HCT116 (cell line): Measurements from ENCODE around the gene KLK6. TPM values are rescaled to one million over a fixed set of nuclear protein-coding genes. Genes with fewer than 3 reads are reported as not detected.
A peak's percentile ranks its signal among the peaks of the same experiment; 100 is the strongest.

Experiments used
- ATAC-seq: fragments of 200-7000 bp; cut with Tn5 transposase; 2 replicates; pipeline ENCODE4 v1.9.1; 2020; ENCODE audit warnings: mild to moderate bottlenecking, moderate library complexity
- BruUV-seq: library from RNA; stranded (reverse); fragments of 400-500 nt; replicated peaks from 2 replicates; lab custom pipeline; 2021; lab: Mats Ljungman, UMichigan
- CTCF ChIA-PET: fragments of 300-600 bp; sonication (Branson Sonifier 250); formaldehyde crosslinking; loops from one replicate; lab custom pipeline; 2021; ENCODE audit warnings: antibody characterized with exemption; lab: Charles Lee
- POLR2A ChIA-PET: fragments of 300-600, 350-600 bp; sonication (Branson Sonifier 250); formaldehyde crosslinking; loops from one replicate; lab custom pipeline; 2021; ENCODE audit warnings: antibody characterized with exemption; lab: Charles Lee
- RAD21 ChIA-PET, 2 experiments: fragments of 300-600 bp; sonication (Branson Sonifier 250); formaldehyde crosslinking; loops; one replicate each; lab custom pipeline; 2023; ENCODE audit warnings: low total read pairs in 2 of 2; ENCODE audit not compliant: uncharacterized antibody in 2 of 2, unreplicated experiment in 2 of 2, low non-redundant PET in 1 of 2; lab: Charles Lee
- DNase-seq: peaks from one replicate; pipeline ENCODE4 v3.0.0-alpha.2; 2010; ENCODE audit warnings: low read depth, low spot score
- H2AFZ ChIP-seq: fragments of 200-600 bp; shearing (Covaris generic), sonication (generic); 2 replicates; pipeline ENCODE4 v1.6.1; 2017; ENCODE audit warnings: low read depth, mixed run types, mixed read lengths, antibody characterized with exemption, low read length; ENCODE audit not compliant: poor library complexity, severe bottlenecking
- H3K27ac ChIP-seq: 2 replicates; pipeline ENCODE4 v1.5.1; 2012; ENCODE audit warnings: low read depth, low read length
- H3K27me3 ChIP-seq: fragments of 200-600 bp; sonication (generic); 2 replicates; pipeline ENCODE4 v1.6.1; 2016; ENCODE audit warnings: mixed run types, low read length, mixed read lengths; ENCODE audit not compliant: insufficient read depth
- H3K36me3 ChIP-seq, 2 experiments: fragments of 200-500 bp in 1 of 2; fragments of 200-600 bp in 1 of 2; sonication (Bioruptor generic) in 1 of 2; sonication (generic) in 1 of 2; 2 replicates each; pipeline versions ENCODE4 v1.5.1 to v1.6.1; 2014 to 2016; ENCODE audit warnings: low read length in 2 of 2, inconsistent platforms in 1 of 2, mixed read lengths in 1 of 2, mixed run types in 1 of 2; ENCODE audit not compliant: insufficient read depth in 2 of 2, control insufficient read depth in 1 of 2
- H3K4me1 ChIP-seq, 2 experiments: fragments of 200-600 bp in 1 of 2; sonication (generic) in 1 of 2; 2 replicates each; pipeline versions ENCODE4 v1.5.1 to v1.6.1; 2012 to 2017; ENCODE audit warnings: low read length in 2 of 2, inconsistent platforms in 1 of 2, mild to moderate bottlenecking in 1 of 2, mixed read lengths in 1 of 2, mixed run types in 1 of 2, moderate library complexity in 1 of 2; ENCODE audit not compliant: insufficient read depth in 2 of 2, control insufficient read depth in 1 of 2
- H3K4me2 ChIP-seq: fragments of 200-600 bp; sonication (generic); 2 replicates; pipeline ENCODE4 v1.6.1; 2017; ENCODE audit warnings: mixed run types, low read length, mixed read lengths
- H3K4me3 ChIP-seq, 2 experiments: fragments of 200-600 bp in 1 of 2; sonication (generic) in 1 of 2; replicated peaks in 1 of 2; 2 replicates each; pipeline ENCODE4 v1.5.1; 2011 to 2016; ENCODE audit warnings: low read length in 2 of 2, control low read depth in 1 of 2, low read depth in 1 of 2, mild to moderate bottlenecking in 1 of 2, mixed read lengths in 1 of 2, mixed run types in 1 of 2
- H3K79me2 ChIP-seq: fragments of 200-600 bp; sonication (generic); 2 replicates; pipeline ENCODE4 v1.6.1; 2017; ENCODE audit warnings: mild to moderate bottlenecking, mixed run types, low read length, moderate library complexity, mixed read lengths; ENCODE audit not compliant: insufficient read depth
- H3K9ac ChIP-seq: fragments of 200-600 bp; sonication (generic); 2 replicates; pipeline ENCODE4 v1.6.1; 2016; ENCODE audit warnings: low read length, mixed read lengths
- H3K9me2 ChIP-seq: fragments of 200-600 bp; sonication (generic), shearing (Covaris generic); 2 replicates; pipeline ENCODE4 v1.6.1; 2017; ENCODE audit warnings: mixed run types, mild to moderate bottlenecking, moderate library complexity; ENCODE audit not compliant: insufficient read depth
- H3K9me3 ChIP-seq, 2 experiments: fragments of 200-500 bp in 1 of 2; fragments of 200-600 bp in 1 of 2; sonication (Bioruptor generic) in 1 of 2; sonication (generic) in 1 of 2; 2 replicates each; pipeline ENCODE4 v1.6.1; 2014 to 2017; ENCODE audit warnings: low read length in 2 of 2, mixed read lengths in 2 of 2, inconsistent platforms in 1 of 2, low read depth in 1 of 2, mild to moderate bottlenecking in 1 of 2, mixed run types in 1 of 2, moderate library complexity in 1 of 2; ENCODE audit not compliant: control insufficient read depth in 1 of 2, insufficient read depth in 1 of 2
- H4K20me1 ChIP-seq: fragments of 200-600 bp; sonication (generic), shearing (Covaris generic); 2 replicates; pipeline ENCODE4 v1.6.1; 2017; ENCODE audit warnings: mixed run types, mild to moderate bottlenecking, moderate library complexity; ENCODE audit not compliant: insufficient read depth
- ATF3 ChIP-seq: IDR thresholded peaks from 2 replicates; pipeline ENCODE4 v1.6.1; 2012
- EZH2 ChIP-seq: fragments of 200-600 bp; sonication (generic); IDR thresholded peaks from 2 replicates; pipeline ENCODE4 v1.6.1; 2017; ENCODE audit warnings: antibody characterized with exemption, mixed run types
- EZH2phosphoT487 ChIP-seq: fragments of 200-600 bp; IDR thresholded peaks from 2 replicates; pipeline ENCODE4 v1.6.1; 2018; ENCODE audit warnings: antibody characterized with exemption, borderline replicate concordance
- POLR2A ChIP-seq: IDR thresholded peaks from 2 replicates; pipeline ENCODE4 v1.7.0; 2011; ENCODE audit warnings: borderline replicate concordance; ENCODE audit not compliant: insufficient read depth, insufficient read length; ENCODE audit errors: extremely low read depth
- RAD21 ChIP-seq: IDR thresholded peaks from 2 replicates; pipeline ENCODE4 v1.6.1; 2012; ENCODE audit warnings: low read depth, mild to moderate bottlenecking
- SIN3A ChIP-seq: IDR thresholded peaks from 2 replicates; pipeline ENCODE4 v1.6.1; 2012; ENCODE audit warnings: low read depth
- SP1 ChIP-seq: IDR thresholded peaks from 2 replicates; pipeline ENCODE4 v1.6.1; 2012; ENCODE audit warnings: low read depth
- TCF7L2 ChIP-seq: IDR thresholded peaks from 2 replicates; pipeline ENCODE4 v1.7.0; 2011; ENCODE audit warnings: borderline replicate concordance, inconsistent platforms; ENCODE audit not compliant: insufficient read depth, insufficient read length; ENCODE audit errors: extremely low read depth
- ZBTB33 ChIP-seq: IDR thresholded peaks from 2 replicates; pipeline ENCODE4 v1.6.1; 2011; ENCODE audit warnings: mild to moderate bottlenecking, low read length, moderate library complexity; ENCODE audit not compliant: insufficient replicate concordance; ENCODE audit errors: extremely low read depth
- intact Hi-C: fragments of 100-400 bp; cut with micrococcal nuclease; formaldehyde crosslinking; loops from 2 replicates; pipeline ENCODE4 v1.10.0; 2022
- total RNA-seq: library from RNA; stranded (reverse); gene quantifications from one replicate; pipeline ENCODE4 v1.2.1, GENCODE V29; 2021; ENCODE audit not compliant: unreplicated experiment
- TF ChIP-seq, protein P1 (sequence below), 3 experiments: fragments of 200-600 bp in 1 of 3; sonication (generic) in 1 of 3; IDR thresholded peaks in 2 of 3; conservative IDR thresholded peaks in 1 of 3; 2 replicates each; pipeline ENCODE4 v1.5.1; 2012 to 2017; ENCODE audit warnings: low read depth in 2 of 3, low read length in 2 of 3, antibody characterized with exemption in 1 of 3, borderline replicate concordance in 1 of 3, control low read depth in 1 of 3, mild to moderate bottlenecking in 1 of 3, mixed read lengths in 1 of 3, mixed run types in 1 of 3, moderate library complexity in 1 of 3; ENCODE audit not compliant: insufficient read depth in 1 of 3
- TF ChIP-seq, protein P2 (sequence below): IDR thresholded peaks from 2 replicates; pipeline ENCODE4 v1.6.1; 2012

The KLK6 gene
- total RNA-seq, 1 experiment from 2014 or later = 40.5 TPM

DNA sequence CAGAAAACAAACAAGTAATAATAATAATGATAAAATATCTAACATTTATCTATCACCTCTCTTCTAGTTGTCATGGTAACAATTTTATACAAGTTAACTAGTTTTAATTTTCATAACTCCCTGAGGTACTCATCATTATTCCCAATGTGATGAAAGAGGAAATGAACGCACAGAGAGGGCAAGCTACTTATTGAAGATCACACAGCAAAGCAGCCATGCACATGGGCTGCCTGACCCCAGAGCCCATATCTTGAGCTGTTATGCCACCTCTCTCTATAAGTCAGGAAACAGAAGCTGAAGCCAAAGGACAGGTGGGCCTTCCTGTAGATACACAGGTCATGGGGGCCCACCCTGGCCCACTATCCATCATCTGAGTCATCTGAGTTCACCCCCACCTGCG is 53.3 kb downstream of the KLK6 start (continued):
- TF ChIP-seq, protein P1, sequence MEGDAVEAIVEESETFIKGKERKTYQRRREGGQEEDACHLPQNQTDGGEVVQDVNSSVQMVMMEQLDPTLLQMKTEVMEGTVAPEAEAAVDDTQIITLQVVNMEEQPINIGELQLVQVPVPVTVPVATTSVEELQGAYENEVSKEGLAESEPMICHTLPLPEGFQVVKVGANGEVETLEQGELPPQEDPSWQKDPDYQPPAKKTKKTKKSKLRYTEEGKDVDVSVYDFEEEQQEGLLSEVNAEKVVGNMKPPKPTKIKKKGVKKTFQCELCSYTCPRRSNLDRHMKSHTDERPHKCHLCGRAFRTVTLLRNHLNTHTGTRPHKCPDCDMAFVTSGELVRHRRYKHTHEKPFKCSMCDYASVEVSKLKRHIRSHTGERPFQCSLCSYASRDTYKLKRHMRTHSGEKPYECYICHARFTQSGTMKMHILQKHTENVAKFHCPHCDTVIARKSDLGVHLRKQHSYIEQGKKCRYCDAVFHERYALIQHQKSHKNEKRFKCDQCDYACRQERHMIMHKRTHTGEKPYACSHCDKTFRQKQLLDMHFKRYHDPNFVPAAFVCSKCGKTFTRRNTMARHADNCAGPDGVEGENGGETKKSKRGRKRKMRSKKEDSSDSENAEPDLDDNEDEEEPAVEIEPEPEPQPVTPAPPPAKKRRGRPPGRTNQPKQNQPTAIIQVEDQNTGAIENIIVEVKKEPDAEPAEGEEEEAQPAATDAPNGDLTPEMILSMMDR (IDR thresholded peaks at IDR 0.05 in 2 of 3, conservative IDR thresholded peaks at IDR 0.05 in 1 of 3; ENCODE audit: borderline replicate concordance in 1 of 3, insufficient read depth in 1 of 3, low read depth in 2 of 3, low read length in 2 of 3) = no peak
- TF ChIP-seq, protein P2, sequence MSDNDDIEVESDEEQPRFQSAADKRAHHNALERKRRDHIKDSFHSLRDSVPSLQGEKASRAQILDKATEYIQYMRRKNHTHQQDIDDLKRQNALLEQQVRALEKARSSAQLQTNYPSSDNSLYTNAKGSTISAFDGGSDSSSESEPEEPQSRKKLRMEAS = no peak
- TF ChIP-seq SP1 (no peak), EZH2phosphoT487 (no peak), ATF3 (no peak)

DNA sequence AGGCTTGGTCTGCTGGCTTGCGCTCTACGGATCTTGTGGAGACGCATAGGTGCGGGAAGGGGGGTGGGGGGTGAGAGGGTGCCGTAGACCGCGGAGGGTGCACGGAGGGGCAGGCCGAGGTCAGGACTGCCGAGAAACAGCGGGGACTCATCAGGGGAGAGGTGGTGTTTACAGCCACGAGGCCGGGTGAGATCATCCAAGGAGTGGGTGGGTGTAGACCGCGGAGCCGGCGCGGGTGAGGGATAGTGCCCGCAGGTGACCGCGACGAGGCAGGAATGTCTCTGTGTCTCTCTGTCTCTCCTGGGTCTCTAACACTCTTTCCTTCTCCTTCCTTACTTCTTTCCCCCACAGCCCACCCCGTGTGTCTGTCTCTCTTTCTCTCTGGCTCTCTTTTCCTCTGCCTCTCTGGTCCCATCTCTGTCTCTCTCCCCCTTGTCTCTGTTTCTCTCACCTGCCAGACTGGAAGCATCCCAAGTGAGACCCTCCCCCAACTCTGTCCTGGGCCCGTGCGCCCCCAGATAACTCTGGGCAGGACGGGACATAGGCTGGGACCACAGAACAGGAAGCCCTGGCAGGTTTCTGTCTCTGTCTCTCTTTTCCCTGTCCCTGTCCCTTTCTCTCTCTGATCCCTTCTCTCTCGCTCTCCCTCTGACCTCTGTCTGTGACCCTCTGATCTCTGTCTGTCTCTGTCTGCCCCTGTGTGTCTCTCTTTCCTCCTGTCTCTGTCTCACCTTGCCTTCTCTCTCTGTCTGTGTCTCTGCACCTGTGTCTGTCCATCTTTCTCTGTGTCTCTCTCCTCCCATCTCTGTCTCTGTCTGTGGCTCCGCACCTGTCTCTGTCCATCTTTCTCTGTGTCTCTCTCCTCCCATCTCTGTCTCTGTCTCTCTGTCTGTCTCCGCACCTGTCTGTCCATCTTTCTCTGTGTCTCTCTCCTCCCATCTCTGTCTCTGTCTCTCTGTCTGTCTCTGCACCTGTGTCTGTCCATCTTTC is 56.4 kb downstream of the KLK6 start:
- ChIA-PET POLR2A (no interaction called here), CTCF (interaction anchor here (1.0 kb wide), 1 partner anchor 9 kb away, joined by 4 read pairs; no protein-coding TSS in a partner anchor), RAD21 (no interaction called here)
- Histone ChIP-seq H3K79me2 (no peaks in the 10 kb centered on the region), H3K4me3 (no peak overlapping the region), H3K4me2 (peak overlapping the region; percentile 41), H3K27ac (no peak overlapping the region), H3K9me2 (no peaks in the 10 kb centered on the region), H3K9ac (no peak overlapping the region), H3K9me3 (no peaks in the 10 kb centered on the region), H2AFZ (peak overlapping the region; percentile 32), H4K20me1 (no peaks in the 10 kb centered on the region), H3K4me1 (peaks cover 4 to 22% of the 10 kb centered on the region in 2 experiments; a peak in 3 of 4 replicates), H3K36me3 (no peaks in the 10 kb centered on the region), H3K27me3 (peaks cover 9% of the 10 kb centered on the region)
- TF ChIP-seq ATF3 = no peak
- TF ChIP-seq TCF7L2 = no peak
- TF ChIP-seq, protein P2 = no peak
- TF ChIP-seq RAD21 = no peak
- no peak for TF ChIP-seq EZH2
- TF ChIP-seq SIN3A = no peak
- TF ChIP-seq ZBTB33 = no peak
- TF ChIP-seq POLR2A = no peak
- no peak for TF ChIP-seq EZH2phosphoT487
- intact Hi-C loops = no loop called here
- ATAC-seq (no peak), DNase-seq (no peak)
- no TSS peak for BruUV-seq
